ENCODE results near the gene OMP.
A peak's percentile ranks its signal among the peaks of the same experiment; 100 is the strongest.

OMP gene

GRCh38 chr11:77121096-77121640 is 18.5 kb downstream of the OMP start:
- H3K4me3 ChIP-seq (ENCODE audit: low read depth in 1 of 2, low read length in 2 of 2), result no peak overlapping the region
- no peak overlapping the region for H3K27ac ChIP-seq (ENCODE audit: low read depth, low read length)
- H3K27me3 ChIP-seq (ENCODE audit: control insufficient read depth in 1 of 2, insufficient read depth in 2 of 2, low read length in 2 of 2), result no peaks in the 10 kb centered on the region
- peaks cover 41 to 87% of the 10 kb centered on the region in 2 donors for H3K36me3 ChIP-seq (ENCODE audit: control insufficient read depth in 1 of 2, insufficient read depth in 2 of 2, low read length in 2 of 2)
- H3K9ac ChIP-seq (ENCODE audit: low read depth in 1 of 2, low read length in 2 of 2), result no peak overlapping the region
- H3K4me1 ChIP-seq (ENCODE audit: control insufficient read depth in 1 of 2, insufficient read depth in 2 of 2, low read length in 2 of 2), result no peaks in the 10 kb centered on the region
- H3K9me3 ChIP-seq (ENCODE audit: control insufficient read depth in 1 of 2, low read length in 2 of 2), result no peaks in the 10 kb centered on the region

GRCh38 chr11:77121876-77122575 is 19.4 kb downstream of the OMP start:
- peaks cover 41 to 78% of the 10 kb centered on the region in 2 donors for H3K36me3 ChIP-seq (ENCODE audit: control insufficient read depth in 1 of 2, insufficient read depth in 2 of 2, low read length in 2 of 2)
- no peaks in the 10 kb centered on the region for H3K9me3 ChIP-seq (ENCODE audit: control insufficient read depth in 1 of 2, low read length in 2 of 2)
- peaks cover 7 to 8% of the 10 kb centered on the region in 2 donors for H3K4me1 ChIP-seq (ENCODE audit: control insufficient read depth in 1 of 2, insufficient read depth in 2 of 2, low read length in 2 of 2)
- H3K27ac ChIP-seq (ENCODE audit: low read depth, low read length), result no peak overlapping the region
- no peaks in the 10 kb centered on the region for H3K27me3 ChIP-seq (ENCODE audit: control insufficient read depth in 1 of 2, insufficient read depth in 2 of 2, low read length in 2 of 2)
- H3K4me3 ChIP-seq (ENCODE audit: low read depth in 1 of 2, low read length in 2 of 2), result no peak overlapping the region
- H3K9ac ChIP-seq (ENCODE audit: low read depth in 1 of 2, low read length in 2 of 2), result no peak overlapping the region

- H3K9ac ChIP-seq (ENCODE audit: low read depth in 1 of 2, low read length in 2 of 2), result no peak overlapping the region
- peaks cover 12 to 14% of the 10 kb centered on the region in 2 donors for H3K4me1 ChIP-seq (ENCODE audit: control insufficient read depth in 1 of 2, insufficient read depth in 2 of 2, low read length in 2 of 2)
- H3K9me3 ChIP-seq (ENCODE audit: control insufficient read depth in 1 of 2, low read length in 2 of 2), result no peaks in the 10 kb centered on the region
- no peaks in the 10 kb centered on the region for H3K27me3 ChIP-seq (ENCODE audit: control insufficient read depth in 1 of 2, insufficient read depth in 2 of 2, low read length in 2 of 2)
- no peak overlapping the region for H3K4me3 ChIP-seq (ENCODE audit: low read depth in 1 of 2, low read length in 2 of 2)
- H3K27ac ChIP-seq (ENCODE audit: low read depth, low read length), result no peak overlapping the region
- peaks cover 38 to 72% of the 10 kb centered on the region in 2 donors for H3K36me3 ChIP-seq (ENCODE audit: control insufficient read depth in 1 of 2, insufficient read depth in 2 of 2, low read length in 2 of 2)
Observed at GRCh38 chr11:77122576-77123212, 20.1 kb downstream of the OMP start.

- no peak overlapping the region for H3K4me3 ChIP-seq (ENCODE audit: low read depth in 1 of 2, low read length in 2 of 2)
- no peaks in the 10 kb centered on the region for H3K27me3 ChIP-seq (ENCODE audit: control insufficient read depth in 1 of 2, insufficient read depth in 2 of 2, low read length in 2 of 2)
- no peak overlapping the region for H3K27ac ChIP-seq (ENCODE audit: low read depth, low read length)
- H3K9ac ChIP-seq (ENCODE audit: low read depth in 1 of 2, low read length in 2 of 2), result no peak overlapping the region
- peaks cover 14 to 20% of the 10 kb centered on the region in 2 donors for H3K4me1 ChIP-seq (ENCODE audit: control insufficient read depth in 1 of 2, insufficient read depth in 2 of 2, low read length in 2 of 2)
- H3K36me3 ChIP-seq (ENCODE audit: control insufficient read depth in 1 of 2, insufficient read depth in 2 of 2, low read length in 2 of 2), result peaks cover 38 to 63% of the 10 kb centered on the region in 2 donors
- no peaks in the 10 kb centered on the region for H3K9me3 ChIP-seq (ENCODE audit: control insufficient read depth in 1 of 2, low read length in 2 of 2)
Observed at GRCh38 chr11:77123591-77123990, 21.0 kb downstream of the OMP start.

- Histone ChIP-seq H3K4me3 (ENCODE audit: low read depth in 1 of 2, low read length in 2 of 2) (no peak overlapping the region), H3K36me3 (ENCODE audit: control insufficient read depth in 1 of 2, insufficient read depth in 2 of 2, low read length in 2 of 2) (peaks cover 38 to 58% of the 10 kb centered on the region in 2 donors), H3K9me3 (ENCODE audit: control insufficient read depth in 1 of 2, low read length in 2 of 2) (no peaks in the 10 kb centered on the region), H3K4me1 (ENCODE audit: control insufficient read depth in 1 of 2, insufficient read depth in 2 of 2, low read length in 2 of 2) (peaks cover 14 to 20% of the 10 kb centered on the region in 2 donors), H3K27me3 (ENCODE audit: control insufficient read depth in 1 of 2, insufficient read depth in 2 of 2, low read length in 2 of 2) (no peaks in the 10 kb centered on the region), H3K9ac (ENCODE audit: low read depth in 1 of 2, low read length in 2 of 2) (no peak overlapping the region), H3K27ac (ENCODE audit: low read depth, low read length) (no peak overlapping the region)
Observed at GRCh38 chr11:77124041-77124440, 21.4 kb downstream of the OMP start.

- Histone ChIP-seq H3K27me3 (ENCODE audit: control insufficient read depth in 1 of 2, insufficient read depth in 2 of 2, low read length in 2 of 2) (no peaks in the 10 kb centered on the region), H3K9ac (ENCODE audit: low read depth in 1 of 2, low read length in 2 of 2) (no peak overlapping the region), H3K36me3 (ENCODE audit: control insufficient read depth in 1 of 2, insufficient read depth in 2 of 2, low read length in 2 of 2) (peaks cover 38 to 54% of the 10 kb centered on the region in 2 donors), H3K9me3 (ENCODE audit: control insufficient read depth in 1 of 2, low read length in 2 of 2) (no peaks in the 10 kb centered on the region), H3K4me1 (ENCODE audit: control insufficient read depth in 1 of 2, insufficient read depth in 2 of 2, low read length in 2 of 2) (peaks cover 14 to 20% of the 10 kb centered on the region in 2 donors), H3K27ac (ENCODE audit: low read depth, low read length) (no peak overlapping the region), H3K4me3 (ENCODE audit: low read depth in 1 of 2, low read length in 2 of 2) (no peak overlapping the region)
Observed at GRCh38 chr11:77124488-77124887, 21.8 kb downstream of the OMP start.

GRCh38 chr11:77125191-77125590 is 22.6 kb downstream of the OMP start:
- peaks cover 14 to 20% of the 10 kb centered on the region in 2 donors for H3K4me1 ChIP-seq (ENCODE audit: control insufficient read depth in 1 of 2, insufficient read depth in 2 of 2, low read length in 2 of 2)
- no peak overlapping the region for H3K4me3 ChIP-seq (ENCODE audit: low read depth in 1 of 2, low read length in 2 of 2)
- peaks cover 35 to 47% of the 10 kb centered on the region in 2 donors for H3K36me3 ChIP-seq (ENCODE audit: control insufficient read depth in 1 of 2, insufficient read depth in 2 of 2, low read length in 2 of 2)
- no peak overlapping the region for H3K27ac ChIP-seq (ENCODE audit: low read depth, low read length)
- no peak overlapping the region for H3K9ac ChIP-seq (ENCODE audit: low read depth in 1 of 2, low read length in 2 of 2)
- no peaks in the 10 kb centered on the region for H3K27me3 ChIP-seq (ENCODE audit: control insufficient read depth in 1 of 2, insufficient read depth in 2 of 2, low read length in 2 of 2)
- no peaks in the 10 kb centered on the region for H3K9me3 ChIP-seq (ENCODE audit: control insufficient read depth in 1 of 2, low read length in 2 of 2)

- H3K4me3 ChIP-seq (ENCODE audit: low read depth in 1 of 2, low read length in 2 of 2), result no peak overlapping the region
- H3K36me3 ChIP-seq (ENCODE audit: control insufficient read depth in 1 of 2, insufficient read depth in 2 of 2, low read length in 2 of 2), result peaks cover 30 to 42% of the 10 kb centered on the region in 2 donors
- H3K4me1 ChIP-seq (ENCODE audit: control insufficient read depth in 1 of 2, insufficient read depth in 2 of 2, low read length in 2 of 2), result peaks cover 14 to 20% of the 10 kb centered on the region in 2 donors
- no peak overlapping the region for H3K27ac ChIP-seq (ENCODE audit: low read depth, low read length)
- H3K27me3 ChIP-seq (ENCODE audit: control insufficient read depth in 1 of 2, insufficient read depth in 2 of 2, low read length in 2 of 2), result no peaks in the 10 kb centered on the region
- no peak overlapping the region for H3K9ac ChIP-seq (ENCODE audit: low read depth in 1 of 2, low read length in 2 of 2)
- no peaks in the 10 kb centered on the region for H3K9me3 ChIP-seq (ENCODE audit: control insufficient read depth in 1 of 2, low read length in 2 of 2)
Observed at GRCh38 chr11:77125695-77126094, 23.1 kb downstream of the OMP start.

GRCh38 chr11:77126156-77126775 is 23.6 kb downstream of the OMP start:
- peak overlapping the region; percentile 66 to 70 for H3K9ac ChIP-seq (ENCODE audit: low read depth in 1 of 2, low read length in 2 of 2)
- no peak overlapping the region for H3K4me3 ChIP-seq (ENCODE audit: low read depth in 1 of 2, low read length in 2 of 2)
- no peak overlapping the region for H3K27ac ChIP-seq (ENCODE audit: low read depth, low read length)
- peaks cover 24 to 37% of the 10 kb centered on the region in 2 donors for H3K36me3 ChIP-seq (ENCODE audit: control insufficient read depth in 1 of 2, insufficient read depth in 2 of 2, low read length in 2 of 2)
- peaks cover 20 to 25% of the 10 kb centered on the region in 2 donors for H3K4me1 ChIP-seq (ENCODE audit: control insufficient read depth in 1 of 2, insufficient read depth in 2 of 2, low read length in 2 of 2)
- no peaks in the 10 kb centered on the region for H3K9me3 ChIP-seq (ENCODE audit: control insufficient read depth in 1 of 2, low read length in 2 of 2)
- no peaks in the 10 kb centered on the region for H3K27me3 ChIP-seq (ENCODE audit: control insufficient read depth in 1 of 2, insufficient read depth in 2 of 2, low read length in 2 of 2)

- no peaks in the 10 kb centered on the region for H3K9me3 ChIP-seq (ENCODE audit: control insufficient read depth in 1 of 2, low read length in 2 of 2)
- H3K27me3 ChIP-seq (ENCODE audit: control insufficient read depth in 1 of 2, insufficient read depth in 2 of 2, low read length in 2 of 2), result no peaks in the 10 kb centered on the region
- peak overlapping the region; percentile 66 to 70 for H3K9ac ChIP-seq (ENCODE audit: low read depth in 1 of 2, low read length in 2 of 2)
- peaks cover 19 to 31% of the 10 kb centered on the region in 2 donors for H3K36me3 ChIP-seq (ENCODE audit: control insufficient read depth in 1 of 2, insufficient read depth in 2 of 2, low read length in 2 of 2)
- peaks cover 23 to 28% of the 10 kb centered on the region in 2 donors for H3K4me1 ChIP-seq (ENCODE audit: control insufficient read depth in 1 of 2, insufficient read depth in 2 of 2, low read length in 2 of 2)
- no peak overlapping the region for H3K27ac ChIP-seq (ENCODE audit: low read depth, low read length)
- H3K4me3 ChIP-seq (ENCODE audit: low read depth in 1 of 2, low read length in 2 of 2), result peak overlapping the region; percentile 71 to 73
Observed at GRCh38 chr11:77126861-77127234, 24.2 kb downstream of the OMP start.
